Sigmoid colon (tissue), 7 donors: ENCODE measurements around the gene CACNA2D3. TPM values are rescaled to one million over a fixed set of nuclear protein-coding genes. Genes with fewer than 3 reads are reported as not detected.

ENCODE experiments used
- DNase-seq: peaks from one replicate; pipeline ENCODE4 v3.0.0-alpha.2; 2019
- H3K27ac ChIP-seq, 4 donors: fragments of 200-600 bp; sonication (generic); one replicate each; pipeline ENCODE4 v1.5.1; 2016 to 2019; ENCODE audit warnings: mild to moderate bottlenecking in 1 of 4
- H3K27me3 ChIP-seq, 3 donors: fragments of 200-600 bp; sonication (generic); one replicate each; pipeline ENCODE4 v1.5.1; 2019; ENCODE audit warnings: mild to moderate bottlenecking in 1 of 3
- H3K36me3 ChIP-seq, 4 donors: fragments of 200-600 bp; sonication (generic); one replicate each; pipeline ENCODE4 v1.5.1; 2016 to 2019
- H3K4me1 ChIP-seq, 4 donors: fragments of 200-600 bp; sonication (generic); one replicate each; pipeline ENCODE4 v1.5.1; 2017 to 2019
- H3K4me3 ChIP-seq, 4 donors: fragments of 200-600 bp; sonication (generic); one replicate each; pipeline ENCODE4 v1.5.1; 2017 to 2019; ENCODE audit warnings: mild to moderate bottlenecking in 2 of 4, moderate library complexity in 1 of 4
- H3K9me3 ChIP-seq, 4 donors: fragments of 200-600 bp in 3 of 4; sonication (generic) in 3 of 4; one replicate each; pipeline versions ENCODE4 v1.5.1 to v1.6.1; 2013 to 2019
- CTCF ChIP-seq, 4 experiments: fragments of 450-650 bp in 3 of 4; fragments of 200-600 bp in 1 of 4; IDR thresholded peaks; one replicate each; pipeline ENCODE4 v1.5.1; 2016 to 2019; ENCODE audit warnings: antibody characterized with exemption in 4 of 4, mild to moderate bottlenecking in 3 of 4, moderate library complexity in 2 of 4
- EP300 ChIP-seq, 4 donors: sonication (generic); formaldehyde crosslinking; IDR thresholded peaks; one replicate each; pipeline ENCODE4 v1.6.1; 2017; ENCODE audit warnings: antibody characterized with exemption in 4 of 4
- POLR2A ChIP-seq, 2 donors: fragments of 450-650 bp; IDR thresholded peaks; one replicate each; pipeline ENCODE4 v1.6.1; 2016; ENCODE audit warnings: antibody characterized with exemption in 2 of 2, mild to moderate bottlenecking in 2 of 2, moderate library complexity in 2 of 2
- POLR2AphosphoS5 ChIP-seq, 4 donors: sonication (generic); formaldehyde crosslinking; IDR thresholded peaks; one replicate each; pipeline ENCODE4 v1.6.1; 2017; ENCODE audit warnings: antibody characterized with exemption in 4 of 4
- WGBS, 2 donors: extraction: QIAGEN DNeasy Blood & Tissue Kit; methylation state at CpG; one replicate each; pipeline ENCODE4 v1.1.7; 2013; 5-methylcytosine and 5-hydroxymethylcytosine counted together
- intact Hi-C: fragments of 100-400 bp; cut with DNase I; formaldehyde crosslinking; loops from one replicate; pipeline ENCODE4 v1.15.1; 2023
- polyA plus RNA-seq, 3 donors: library from polyadenylated mRNA; stranded (reverse); fragments of 200-250 nt; gene quantifications; one replicate each; pipeline ENCODE4 v1.2.3, GENCODE V29; 2013
- total RNA-seq, 4 donors: library from RNA; depleted of rRNA; stranded (reverse); fragments of >200 nt; gene quantifications; one replicate each; pipeline ENCODE4 v1.1.0, GENCODE V29; 2016
- donor health status: healthy with polysubstance abuse.
- donor health status: Bipolar disorder and iron deficiency.
- donor health status: healthy.

CACNA2D3 gene
- total and polyA plus RNA-seq, 7 donors: 0.32 to 10.2 (median 4.8) TPM; not detected in 1

DNA sequence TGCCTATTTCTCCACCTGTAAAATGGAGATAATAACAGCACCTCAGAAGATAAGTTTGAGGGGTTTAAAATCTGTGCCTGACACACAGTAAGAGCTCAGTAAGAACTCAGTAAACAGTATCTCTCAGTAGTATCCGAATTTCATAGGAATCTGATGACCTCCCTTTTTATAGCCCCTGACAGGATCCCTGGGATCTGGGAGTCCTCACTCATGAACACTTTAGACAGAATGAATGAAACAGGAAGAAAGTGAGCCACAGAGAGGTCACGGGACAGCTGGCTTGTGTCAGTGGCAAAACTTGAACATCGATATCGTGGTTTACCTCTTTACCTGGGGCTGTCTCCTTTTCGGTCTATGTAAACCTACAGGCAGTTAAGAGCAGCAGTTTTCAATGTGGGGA is 754.3 kb downstream of the CACNA2D3 start:
- intact Hi-C loops: no loop called here
- Histone ChIP-seq H3K9me3 (no peaks in the 10 kb centered on the region), H3K4me3 (no peak overlapping the region), H3K4me1 (peaks cover 0 to 1% (median under 1%) of the 10 kb centered on the region in 4 donors), H3K27ac (no peak overlapping the region), H3K36me3 (no peaks in the 10 kb centered on the region), H3K27me3 (no peaks in the 10 kb centered on the region)
- no peak for DNase-seq
- WGBS, 2 donors: 87 to 91% methylated on average over 5 of the region's 5 CpGs
- TF ChIP-seq POLR2A (IDR thresholded peaks at IDR 0.05): no peak
- no peak for TF ChIP-seq CTCF (IDR thresholded peaks at IDR 0.05)
- no peak for TF ChIP-seq EP300 (IDR thresholded peaks at IDR 0.05)

- Histone ChIP-seq H3K27ac (no peak overlapping the region), H3K4me1 (peaks cover 0 to 11% (median 5%) of the 10 kb centered on the region in 4 donors), H3K4me3 (no peak overlapping the region), H3K36me3 (no peaks in the 10 kb centered on the region), H3K27me3 (no peaks in the 10 kb centered on the region), H3K9me3 (no peaks in the 10 kb centered on the region)
- 91 to 93% methylated on average over 4 of the region's 4 CpGs for WGBS, 2 donors
- intact Hi-C loops: no loop called here
- no peak for DNase-seq
- TF ChIP-seq POLR2A (IDR thresholded peaks at IDR 0.05) (no peak), POLR2AphosphoS5 (IDR thresholded peaks at IDR 0.05) (no peak), EP300 (IDR thresholded peaks at IDR 0.05) (no peak), CTCF (IDR thresholded peaks at IDR 0.05) (no peak)
Observed at GRCh38 chr3:54877730-54878129, 755.4 kb downstream of the CACNA2D3 start.

DNA sequence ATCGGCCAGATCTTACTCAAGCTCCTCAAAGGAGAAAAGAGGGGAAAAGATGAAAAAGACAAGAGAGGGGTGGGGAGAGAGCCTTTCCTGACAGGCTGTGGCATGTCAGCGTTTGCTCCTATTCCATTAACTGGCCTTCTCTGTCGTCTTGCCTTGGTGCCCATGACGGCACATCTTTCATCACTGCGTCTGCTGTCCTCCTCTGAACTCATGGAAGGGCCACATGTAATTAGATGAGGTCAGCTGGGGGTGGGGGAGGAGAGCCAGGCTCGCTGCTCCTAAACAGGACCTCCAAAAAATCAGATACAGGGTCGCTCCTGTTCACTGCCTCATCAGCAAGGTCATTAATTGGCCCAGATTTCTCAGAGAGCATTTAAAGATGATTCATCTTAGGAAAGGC is 755.8 kb downstream of the CACNA2D3 start:
- intact Hi-C loops: no loop called here
- H3K36me3 ChIP-seq: no peaks in the 10 kb centered on the region
- peaks cover 0 to 15% (median 7%) of the 10 kb centered on the region in 4 donors for H3K4me1 ChIP-seq
- DNase-seq: no peak
- H3K27me3 ChIP-seq: no peaks in the 10 kb centered on the region
- H3K4me3 ChIP-seq: no peak overlapping the region
- no peak overlapping the region for H3K27ac ChIP-seq
- WGBS, 2 donors: 79 to 86% methylated on average over 7 of the region's 7 CpGs
- no peaks in the 10 kb centered on the region for H3K9me3 ChIP-seq
- no peak for TF ChIP-seq CTCF (IDR thresholded peaks at IDR 0.05)
- TF ChIP-seq POLR2A (IDR thresholded peaks at IDR 0.05): no peak
- TF ChIP-seq POLR2AphosphoS5 (IDR thresholded peaks at IDR 0.05): no peak
- TF ChIP-seq EP300 (IDR thresholded peaks at IDR 0.05): no peak

GRCh38 chr3:54882129-54882833 is 759.9 kb downstream of the CACNA2D3 start:
- Histone ChIP-seq H3K4me1 (peaks cover 0 to 15% (median 7%) of the 10 kb centered on the region in 4 donors), H3K9me3 (no peaks in the 10 kb centered on the region), H3K4me3 (no peak overlapping the region), H3K27ac (peak overlapping the region in 3 of 4 donors; percentile 43 to 63 (median 63)), H3K36me3 (no peaks in the 10 kb centered on the region), H3K27me3 (no peaks in the 10 kb centered on the region)
- WGBS, 2 donors: 41 to 87% methylated on average over 3 of the region's 3 CpGs
- no peak for TF ChIP-seq POLR2AphosphoS5 (IDR thresholded peaks at IDR 0.05)
- TF ChIP-seq EP300 (IDR thresholded peaks at IDR 0.05): no peak
- TF ChIP-seq POLR2A (IDR thresholded peaks at IDR 0.05): no peak
- no peak for TF ChIP-seq CTCF (IDR thresholded peaks at IDR 0.05)
- DNase-seq: no peak
- intact Hi-C loops: no loop called here

DNA sequence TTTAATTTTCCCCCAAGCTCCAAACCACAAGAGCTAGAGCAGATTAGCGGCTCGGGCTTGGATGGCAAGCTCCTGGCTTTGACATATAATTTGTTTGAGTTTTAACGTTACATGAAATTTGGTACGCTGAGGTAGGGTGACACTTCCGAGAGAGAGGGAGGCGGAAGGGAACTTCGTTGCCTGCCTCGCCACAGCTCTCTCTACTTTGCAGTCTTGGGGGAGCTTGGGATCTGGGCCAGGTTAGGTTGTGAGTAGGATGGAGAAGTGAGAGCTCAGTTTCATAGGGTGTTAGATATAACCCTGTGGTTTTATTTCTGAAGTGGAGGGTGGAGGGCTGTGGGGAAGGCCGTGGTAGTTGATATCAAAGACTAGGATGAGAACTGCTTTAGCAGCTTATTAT is 765.8 kb downstream of the CACNA2D3 start:
- WGBS, 2 donors: 95% methylated on average over 9 of the region's 9 CpGs
- H3K27me3 ChIP-seq: no peaks in the 10 kb centered on the region
- no peaks in the 10 kb centered on the region for H3K9me3 ChIP-seq
- peak overlapping the region; percentile 15 to 87 (median 80) for H3K27ac ChIP-seq
- intact Hi-C loops: no loop called here
- TF ChIP-seq EP300 (IDR thresholded peaks at IDR 0.05) (no peak), POLR2AphosphoS5 (IDR thresholded peaks at IDR 0.05) (no peak), CTCF (IDR thresholded peaks at IDR 0.05) (no peak), POLR2A (IDR thresholded peaks at IDR 0.05) (no peak)
- H3K36me3 ChIP-seq: no peaks in the 10 kb centered on the region
- H3K4me3 ChIP-seq: no peak overlapping the region
- DNase-seq: no peak
- peaks cover 0 to 55% (median 48%) of the 10 kb centered on the region in 4 donors for H3K4me1 ChIP-seq
